ENCODE data around the gene CDKAL1.

GRCh38 chr6:21204951-21205350 lies 670.7 kb downstream of the CDKAL1 start:
- TF ChIP-seq SUZ12 (IDR thresholded peaks at IDR 0.05; ENCODE audit: extremely low read depth, insufficient read depth, insufficient read length) (no peak), ZNF274 (IDR thresholded peaks at IDR 0.05; ENCODE audit: low read depth, low read length) (no peak), YY1 (IDR thresholded peaks at IDR 0.05; ENCODE audit: insufficient read depth, insufficient read length) (no peak)
